Fibroblast of lung (primary cell): Measurements from ENCODE around the gene TCF12. TPM values are rescaled to one million over a fixed set of nuclear protein-coding genes. Genes with fewer than 3 reads are reported as not detected.

Experiments used
- DNase-seq, 2 donors: peaks; one replicate each; pipeline versions ENCODE4 v3.0.0 to v3.0.0-alpha.2; 2010; ENCODE audit warnings: low read depth in 2 of 2
- H2AFZ ChIP-seq: 2 replicates; pipeline ENCODE4 v1.5.1; 2012; ENCODE audit warnings: low read length, control low read depth, inconsistent platforms
- H3K27ac ChIP-seq: 2 replicates; pipeline ENCODE4 v1.5.1; 2011; ENCODE audit warnings: low read length, control low read depth; ENCODE audit not compliant: insufficient read depth
- H3K27me3 ChIP-seq: 2 replicates; pipeline ENCODE4 v1.5.1; 2011; ENCODE audit warnings: mild to moderate bottlenecking, low read length; ENCODE audit not compliant: control insufficient read depth, insufficient read depth
- H3K36me3 ChIP-seq: 2 replicates; pipeline ENCODE4 v1.5.1; 2011; ENCODE audit warnings: low read length; ENCODE audit not compliant: control insufficient read depth, insufficient read depth
- H3K4me1 ChIP-seq: 2 replicates; pipeline ENCODE4 v1.5.1; 2011; ENCODE audit warnings: low read length; ENCODE audit not compliant: control insufficient read depth, insufficient read depth; ENCODE audit errors: extremely low read depth
- H3K4me2 ChIP-seq: 2 replicates; pipeline ENCODE4 v1.5.1; 2011; ENCODE audit warnings: low read length, control low read depth; ENCODE audit not compliant: insufficient read depth; ENCODE audit errors: extremely low read depth
- H3K4me3 ChIP-seq, 4 experiments: fragments of 200-600 bp in 1 of 4; sonication (generic) in 1 of 4; replicated peaks in 1 of 4; 2 replicates each; pipeline ENCODE4 v1.5.1; 2011 to 2016; ENCODE audit warnings: low read length in 4 of 4, low read depth in 3 of 4, mild to moderate bottlenecking in 3 of 4, control low read depth in 2 of 4, inconsistent platforms in 1 of 4, mixed read lengths in 1 of 4; ENCODE audit not compliant: insufficient read depth in 1 of 4; ENCODE audit errors: control extremely low read depth in 1 of 4
- H3K79me2 ChIP-seq: 2 replicates; pipeline ENCODE4 v1.5.1; 2012; ENCODE audit warnings: mild to moderate bottlenecking, low read length, inconsistent platforms; ENCODE audit not compliant: control insufficient read depth, insufficient read depth
- H3K9ac ChIP-seq: 2 replicates; pipeline ENCODE4 v1.5.1; 2011; ENCODE audit warnings: mild to moderate bottlenecking, low read length, control low read depth; ENCODE audit not compliant: insufficient read depth
- H3K9me3 ChIP-seq: 2 replicates; pipeline ENCODE4 v1.5.1; 2012; ENCODE audit warnings: low read depth, low read length; ENCODE audit not compliant: control insufficient read depth, insufficient read depth
- H4K20me1 ChIP-seq: 2 replicates; pipeline ENCODE4 v1.5.1; 2011; ENCODE audit warnings: low read length; ENCODE audit not compliant: control insufficient read depth, insufficient read depth; ENCODE audit errors: extremely low read depth
- CTCF ChIP-seq, 2 donors: IDR thresholded peaks in 1 of 2; conservative IDR thresholded peaks in 1 of 2; 1 replicate in 1 of 2; 2 replicates in 1 of 2; pipeline ENCODE4 v1.5.1; 2011 to 2012; ENCODE audit warnings: low read length in 2 of 2, control low read depth in 1 of 2, inconsistent platforms in 1 of 2, low read depth in 1 of 2, mild to moderate bottlenecking in 1 of 2
- EZH2 ChIP-seq: IDR thresholded peaks from 2 replicates; pipeline ENCODE4 v1.5.1; 2012; ENCODE audit warnings: low read length, control low read depth, mild to moderate bottlenecking; ENCODE audit errors: missing control alignments
- polyA plus RNA-seq, 2 donors: library from polyadenylated mRNA; depleted of rRNA in 1 of 2; stranded (reverse) in 1 of 2; unstranded in 1 of 2; fragments of >200 nt; gene quantifications; 2 replicates each; pipeline ENCODE4 v1.2.1, GENCODE V29; 2011 to 2012; ENCODE audit warnings: missing spikeins in 1 of 2
- total RNA-seq: library from RNA; depleted of rRNA; stranded (reverse); fragments of >200 nt; gene quantifications from 2 replicates; pipeline ENCODE4 v1.2.1, GENCODE V29; 2014

TCF12 gene
- total and polyA plus RNA-seq, 2 donors (not counting 1 experiment from before 2014, with no cell fraction given) = 105 to 232 TPM

GRCh38 chr15:57152133-57152532, 233.7 kb downstream of the TCF12 start:
- H3K27ac ChIP-seq = no peak overlapping the region
- no peaks in the 10 kb centered on the region for H3K27me3 ChIP-seq
- peak in 1 of 2 donors; percentile 14 for DNase-seq
- no peak overlapping the region for H3K4me3 ChIP-seq
- no peak overlapping the region for H2AFZ ChIP-seq
- peaks cover 8% of the 10 kb centered on the region for H3K4me1 ChIP-seq
- H3K9ac ChIP-seq = no peak overlapping the region
- H3K79me2 ChIP-seq = no peaks in the 10 kb centered on the region
- H3K4me2 ChIP-seq = no peak overlapping the region
- no peaks in the 10 kb centered on the region for H3K36me3 ChIP-seq
- TF ChIP-seq EZH2 (no peak), CTCF (conservative IDR thresholded peaks at IDR 0.05 in 1 of 2, IDR thresholded peaks at IDR 0.05 in 1 of 2; ENCODE audit: low read depth in 1 of 2, low read length in 2 of 2) (no peak)
- no peaks in the 10 kb centered on the region for H4K20me1 ChIP-seq
- H3K9me3 ChIP-seq = no peaks in the 10 kb centered on the region

- peak overlapping the region in 1 of 4 experiments; percentile 20 for H3K4me3 ChIP-seq
- H2AFZ ChIP-seq = no peak overlapping the region
- H3K4me1 ChIP-seq = peaks cover 8% of the 10 kb centered on the region
- H3K27ac ChIP-seq = no peak overlapping the region
- H3K9ac ChIP-seq = no peak overlapping the region
- H3K9me3 ChIP-seq = no peaks in the 10 kb centered on the region
- H4K20me1 ChIP-seq = no peaks in the 10 kb centered on the region
- H3K27me3 ChIP-seq = no peaks in the 10 kb centered on the region
- TF ChIP-seq CTCF (conservative IDR thresholded peaks at IDR 0.05 in 1 of 2, IDR thresholded peaks at IDR 0.05 in 1 of 2; ENCODE audit: low read depth in 1 of 2, low read length in 2 of 2) = no peak
- no peak for TF ChIP-seq EZH2
- peak; percentile 56 to 84 for DNase-seq
- no peaks in the 10 kb centered on the region for H3K36me3 ChIP-seq
- H3K4me2 ChIP-seq = peak overlapping the region; percentile 17
- H3K79me2 ChIP-seq = no peaks in the 10 kb centered on the region
Observed at GRCh38 chr15:57152666-57153539, 234.5 kb downstream of the TCF12 start.

- no peaks in the 10 kb centered on the region for H3K27me3 ChIP-seq
- H3K9me3 ChIP-seq = no peaks in the 10 kb centered on the region
- H3K4me3 ChIP-seq = no peak overlapping the region
- H3K4me2 ChIP-seq = no peak overlapping the region
- no peak overlapping the region for H3K27ac ChIP-seq
- H2AFZ ChIP-seq = no peak overlapping the region
- no peak overlapping the region for H3K9ac ChIP-seq
- no peaks in the 10 kb centered on the region for H4K20me1 ChIP-seq
- H3K36me3 ChIP-seq = no peaks in the 10 kb centered on the region
- peak in 1 of 2 donors; percentile 32 for DNase-seq
- no peak for TF ChIP-seq EZH2
- TF ChIP-seq CTCF (conservative IDR thresholded peaks at IDR 0.05 in 1 of 2, IDR thresholded peaks at IDR 0.05 in 1 of 2; ENCODE audit: low read depth in 1 of 2, low read length in 2 of 2) = no peak
- no peaks in the 10 kb centered on the region for H3K79me2 ChIP-seq
- H3K4me1 ChIP-seq = peaks cover 8% of the 10 kb centered on the region
Observed at GRCh38 chr15:57156210-57156884, 237.9 kb downstream of the TCF12 start.
